Measurements from ENCODE around the gene COPE.
A peak's percentile ranks its signal among the peaks of the same experiment; 100 is the strongest.

Gene COPE

GRCh38 chr19:18867751-18868150, 51.4 kb downstream of the COPE start:
- DNase-seq (ENCODE audit: low spot score), result no peak

GRCh38 chr19:18867199-18867598, 52.0 kb downstream of the COPE start:
- DNase-seq (ENCODE audit: low spot score), result no peak

GRCh38 chr19:18866800-18867123, 52.4 kb downstream of the COPE start:
- DNase-seq (ENCODE audit: low spot score), result no peak

GRCh38 chr19:18865973-18866799, 53.0 kb downstream of the COPE start:
- peak; percentile 84 for DNase-seq (ENCODE audit: low spot score)

GRCh38 chr19:18865106-18865972, 53.8 kb downstream of the COPE start:
- no peak for DNase-seq (ENCODE audit: low spot score)

- no peak for DNase-seq (ENCODE audit: low spot score)
Observed at GRCh38 chr19:18863843-18864362, 55.3 kb downstream of the COPE start.

- DNase-seq (ENCODE audit: low spot score), result no peak
Observed at GRCh38 chr19:18862976-18863842, 56.0 kb downstream of the COPE start.

GRCh38 chr19:18861917-18862316, 57.3 kb downstream of the COPE start:
- no peak for DNase-seq (ENCODE audit: low spot score)

- DNase-seq (ENCODE audit: low spot score), result no peak
Observed at GRCh38 chr19:18861235-18861634, 58.0 kb downstream of the COPE start.

- DNase-seq (ENCODE audit: low spot score), result no peak
Observed at GRCh38 chr19:18860725-18861124, 58.5 kb downstream of the COPE start.

- DNase-seq (ENCODE audit: low spot score), result no peak
Observed at GRCh38 chr19:18860302-18860700, 58.9 kb downstream of the COPE start.

GRCh38 chr19:18859676-18860301, 59.4 kb downstream of the COPE start:
- no peak for DNase-seq (ENCODE audit: low spot score)

GRCh38 chr19:18858906-18859646, 60.1 kb downstream of the COPE start:
- no peak for DNase-seq (ENCODE audit: low spot score)

- no peak for DNase-seq (ENCODE audit: low spot score)
Observed at GRCh38 chr19:18857223-18857622, 62.0 kb downstream of the COPE start.

GRCh38 chr19:18856385-18857126, 62.6 kb downstream of the COPE start:
- DNase-seq (ENCODE audit: low spot score), result no peak

GRCh38 chr19:18855647-18856384, 63.4 kb downstream of the COPE start:
- DNase-seq (ENCODE audit: low spot score), result no peak

GRCh38 chr19:18854982-18855381, 64.2 kb downstream of the COPE start:
- no peak for DNase-seq (ENCODE audit: low spot score)

GRCh38 chr19:18853755-18854427, 65.3 kb downstream of the COPE start:
- DNase-seq (ENCODE audit: low spot score), result no peak

- DNase-seq (ENCODE audit: low spot score), result no peak
Observed at GRCh38 chr19:18852648-18853047, 66.5 kb downstream of the COPE start.
